NCI-H2081 (cell line): Measurements from ENCODE around the gene MSL3B.
A peak's percentile ranks its signal among the peaks of the same experiment; 100 is the strongest.
"Not testable (repeated sequence)": the region's sequence is repeated elsewhere in the genome, so short reads cannot be mapped to it uniquely, and the experiment has no call there.

Source experiments
- DNase-seq, 2 experiments: peaks; one replicate each; lab custom pipeline; 2025; lab: John Stamatoyannopoulos, UW

Gene MSL3B

GRCh38 chr2:233867993-233868532, at the start of gene MSL3B:
TSS of gene MSL3B (minus strand) at chr2:233868386.
- DNase-seq: peak; percentile 58 to 78

GRCh38 chr2:233917116-233917515, 48.9 kb upstream of the MSL3B start, which contains the start of gene TRPM8:
TSS of gene TRPM8 (plus strand) at chr2:233917373. CDS start at chr2:233926538, 9,165 bp downstream.
- no peak for DNase-seq

GRCh38 chr2:233915128-233915527, 46.9 kb upstream of the MSL3B start:
- no peak for DNase-seq

GRCh38 chr2:233912691-233913423, 44.7 kb upstream of the MSL3B start:
- DNase-seq: no peak

GRCh38 chr2:233907627-233908026, 39.4 kb upstream of the MSL3B start:
- no peak for DNase-seq

GRCh38 chr2:233905945-233906344, 37.8 kb upstream of the MSL3B start:
- DNase-seq: no peak

- DNase-seq: no peak
Measured at GRCh38 chr2:233901884-233902283, 33.7 kb upstream of the MSL3B start.

GRCh38 chr2:233901367-233901766, 33.2 kb upstream of the MSL3B start:
- no peak for DNase-seq

- DNase-seq: not testable (repeated sequence)
Measured at GRCh38 chr2:233896253-233896652, 28.1 kb upstream of the MSL3B start.

GRCh38 chr2:233892793-233893192, 24.6 kb upstream of the MSL3B start:
- no peak for DNase-seq

- DNase-seq: no peak
Measured at GRCh38 chr2:233882353-233882752, 14.2 kb upstream of the MSL3B start.

- DNase-seq: not testable (repeated sequence)
Measured at GRCh38 chr2:233872125-233872524, 3.9 kb upstream of the MSL3B start.

- no peak for DNase-seq
Measured at GRCh38 chr2:233871432-233871831, 3.2 kb upstream of the MSL3B start.

GRCh38 chr2:233866479-233866878, 1.7 kb downstream of the MSL3B start:
- no peak for DNase-seq

GRCh38 chr2:233865838-233866237, 2.3 kb downstream of the MSL3B start:
- no peak for DNase-seq

- no peak for DNase-seq
Measured at GRCh38 chr2:233862261-233862768, 5.9 kb downstream of the MSL3B start.

GRCh38 chr2:233858331-233858730, 9.9 kb downstream of the MSL3B start:
- DNase-seq: no peak

GRCh38 chr2:233857511-233858141, 10.6 kb downstream of the MSL3B start:
- DNase-seq: peak; percentile 9 to 79

GRCh38 chr2:233856184-233856583, 12.0 kb downstream of the MSL3B start:
- DNase-seq: no peak

- DNase-seq: no peak
Measured at GRCh38 chr2:233855345-233855744, 12.8 kb downstream of the MSL3B start.

GRCh38 chr2:233854241-233854981, 13.8 kb downstream of the MSL3B start, which contains the start of gene HJURP:
TSS of gene HJURP (minus strand) at chr2:233854535. CDS start at chr2:233854500, 35 bp downstream.
- peak; percentile 95 to 97 for DNase-seq

GRCh38 chr2:233853883-233854240, 14.3 kb downstream of the MSL3B start:
- no peak for DNase-seq
